Stimulated activated naive B cell treated with anti-CD40 and anti-IgM and Interleukin-4, amounts not matched to agents 10 μg/mL and 1 μg/mL and 100 μg/mL, for 72 hours (primary cell): Measurements from ENCODE around the gene NFATC4.
"Not testable (repeated sequence)": the region's sequence is repeated elsewhere in the genome, so short reads cannot be mapped to it uniquely, and the experiment has no call there.

ENCODE experiments used
- ATAC-seq, 2 donors: fragments of 150-1000 bp; cut with Tn5 transposase; replicated peaks; 2 replicates each; pipeline ENCODE4 v1.10.0; 2021; ENCODE audit warnings: moderate library complexity in 1 of 2
- DNase-seq: peaks from one replicate; pipeline ENCODE4 v3.0.0; 2021
- H3K27ac Mint-ChIP-seq: one replicate; pipeline ENCODE4 v1.8.0; 2022; ENCODE audit warnings: mild to moderate bottlenecking, mixed read lengths
- H3K27me3 Mint-ChIP-seq, 2 donors: one replicate each; pipeline ENCODE4 v1.8.0; 2022; ENCODE audit warnings: mixed read lengths in 2 of 2
- H3K36me3 Mint-ChIP-seq, 2 donors: one replicate each; pipeline ENCODE4 v1.8.0; 2022; ENCODE audit warnings: mixed read lengths in 2 of 2, mild to moderate bottlenecking in 1 of 2
- H3K4me1 Mint-ChIP-seq, 2 donors: one replicate each; pipeline ENCODE4 v1.8.0; 2022; ENCODE audit warnings: mixed read lengths in 2 of 2, mild to moderate bottlenecking in 1 of 2
- H3K4me3 Mint-ChIP-seq, 2 donors: one replicate each; pipeline ENCODE4 v1.8.0; 2022; ENCODE audit warnings: mild to moderate bottlenecking in 2 of 2, mixed read lengths in 2 of 2, moderate library complexity in 1 of 2
- H3K9me3 Mint-ChIP-seq, 2 donors: one replicate each; pipeline ENCODE4 v1.8.0; 2022; ENCODE audit warnings: mixed read lengths in 2 of 2, mild to moderate bottlenecking in 1 of 2

Gene NFATC4

DNA sequence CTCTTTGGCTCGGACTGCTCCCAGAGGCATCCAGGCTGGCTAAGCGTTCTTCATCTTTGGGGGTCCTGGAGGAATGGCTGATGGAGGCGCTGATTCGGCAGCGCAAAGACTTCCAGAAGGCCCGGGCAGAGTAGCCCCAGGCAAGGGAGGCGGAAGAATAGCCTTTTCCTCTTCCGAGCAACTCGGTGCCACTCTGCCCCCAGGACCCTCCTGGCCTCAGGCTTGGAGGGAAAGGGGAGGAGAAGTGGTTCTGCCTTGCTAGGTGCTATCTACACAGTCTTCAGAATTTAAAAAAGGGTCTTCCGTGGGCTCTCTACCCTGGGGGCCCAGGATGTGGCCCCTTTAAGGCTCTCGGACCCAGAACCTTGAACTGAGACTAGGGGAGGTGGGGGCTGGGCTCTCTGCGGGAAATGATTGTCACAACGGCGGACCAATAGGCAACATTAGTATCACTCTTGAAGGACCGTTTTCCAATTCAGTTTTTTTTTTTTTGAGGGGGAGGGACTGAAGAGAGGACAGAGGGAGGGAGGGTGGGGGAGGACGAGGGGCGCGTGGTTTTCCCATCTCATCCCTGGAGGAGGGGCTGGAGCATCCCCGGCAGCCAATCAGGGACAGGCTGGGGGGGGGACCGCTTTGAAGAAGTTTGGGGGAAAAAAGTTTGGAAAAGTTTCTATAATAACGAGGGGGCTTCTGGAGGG lies at the start of gene NFATC4:
NFATC4 (plus strand) TSS at position 671 of the 698 bp plus-strand sequence. CDS start 157 bp downstream, outside the sequence.
- peak; percentile 16 for DNase-seq
- Mint-ChIP-seq H3K36me3 (no peaks in the 10 kb centered on the region), H3K27me3 (peaks cover 5 to 12% of the 10 kb centered on the region in 2 donors), H3K9me3 (no peaks in the 10 kb centered on the region), H3K4me3 (peak within 1 kb of the TSS; percentile 78 to 80), H3K4me1 (peaks cover 26 to 38% of the 10 kb centered on the region in 2 donors), H3K27ac (peak within 1 kb of the TSS; percentile 88)
- ATAC-seq: peak; percentile 13 to 35

DNA sequence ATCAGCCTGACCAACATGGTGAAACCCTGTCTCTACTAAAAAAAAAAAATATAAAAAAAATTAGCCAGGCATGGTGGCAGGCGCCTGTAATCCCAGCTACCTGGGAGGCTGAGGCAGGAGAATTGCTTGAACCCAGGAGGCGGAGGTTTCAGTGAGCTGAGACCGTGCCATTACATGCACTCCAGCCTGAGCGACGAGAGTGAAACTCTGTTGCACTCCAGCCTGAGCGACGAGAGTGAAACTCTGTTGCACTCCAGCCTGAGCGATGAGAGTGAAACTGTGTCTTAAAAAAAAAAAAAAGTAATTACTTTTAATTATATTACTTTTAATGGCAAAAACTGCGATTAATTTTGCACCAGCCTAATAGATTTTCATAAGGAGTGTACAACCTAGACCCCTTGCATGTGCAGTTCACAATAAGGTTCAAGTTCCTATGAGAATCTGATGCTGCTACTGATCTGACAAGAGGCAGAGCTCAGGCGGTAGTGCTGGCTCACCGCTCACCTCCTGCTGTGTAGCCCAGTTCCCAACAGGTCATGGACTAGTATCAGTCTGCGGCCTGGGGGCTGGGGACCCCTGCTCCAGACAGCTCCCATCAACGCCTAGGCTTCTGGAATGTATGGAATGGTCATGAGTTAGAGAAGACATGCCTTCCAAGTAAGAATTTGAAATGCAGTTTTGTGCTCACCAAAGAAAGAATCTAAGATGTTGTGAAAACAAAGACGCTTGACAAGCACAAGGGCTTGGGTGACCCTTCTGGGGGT lies 46.6 kb upstream of the NFATC4 start:
- no peak overlapping the region for H3K4me3 Mint-ChIP-seq
- ATAC-seq (no peak), DNase-seq (no peak)
- no peak overlapping the region for H3K27ac Mint-ChIP-seq
- H3K27me3 Mint-ChIP-seq: peaks cover 22 to 28% of the 10 kb centered on the region in 2 donors
- H3K36me3 Mint-ChIP-seq: no peaks in the 10 kb centered on the region
- H3K4me1 Mint-ChIP-seq: peaks cover 4 to 6% of the 10 kb centered on the region in 2 donors
- no peaks in the 10 kb centered on the region for H3K9me3 Mint-ChIP-seq

DNA sequence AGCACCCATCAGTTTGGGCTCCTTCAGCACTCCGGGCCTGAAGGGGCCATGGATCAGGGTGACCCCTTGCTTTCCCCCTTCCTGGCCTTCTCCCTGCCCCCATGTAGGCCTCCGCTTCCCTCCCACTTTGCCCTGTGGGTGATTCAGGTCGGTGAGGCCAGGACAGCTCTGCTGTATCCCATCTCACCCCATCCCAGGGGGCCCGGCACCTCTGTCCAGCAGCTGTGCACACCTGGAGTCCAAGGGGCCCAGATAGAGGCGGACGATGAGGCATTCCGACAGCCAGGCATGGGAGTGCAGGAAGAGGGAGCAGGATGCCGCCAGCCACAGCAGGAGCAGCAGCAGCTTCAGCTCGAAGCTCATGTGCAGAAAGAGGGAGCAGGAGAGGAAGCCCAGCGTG lies 45.3 kb upstream of the NFATC4 start:
- no peaks in the 10 kb centered on the region for H3K9me3 Mint-ChIP-seq
- H3K4me1 Mint-ChIP-seq: no peaks in the 10 kb centered on the region
- H3K27ac Mint-ChIP-seq: no peak overlapping the region
- ATAC-seq: no peak
- DNase-seq: no peak
- H3K27me3 Mint-ChIP-seq: peaks cover 22 to 28% of the 10 kb centered on the region in 2 donors
- no peaks in the 10 kb centered on the region for H3K36me3 Mint-ChIP-seq
- no peak overlapping the region for H3K4me3 Mint-ChIP-seq

DNA sequence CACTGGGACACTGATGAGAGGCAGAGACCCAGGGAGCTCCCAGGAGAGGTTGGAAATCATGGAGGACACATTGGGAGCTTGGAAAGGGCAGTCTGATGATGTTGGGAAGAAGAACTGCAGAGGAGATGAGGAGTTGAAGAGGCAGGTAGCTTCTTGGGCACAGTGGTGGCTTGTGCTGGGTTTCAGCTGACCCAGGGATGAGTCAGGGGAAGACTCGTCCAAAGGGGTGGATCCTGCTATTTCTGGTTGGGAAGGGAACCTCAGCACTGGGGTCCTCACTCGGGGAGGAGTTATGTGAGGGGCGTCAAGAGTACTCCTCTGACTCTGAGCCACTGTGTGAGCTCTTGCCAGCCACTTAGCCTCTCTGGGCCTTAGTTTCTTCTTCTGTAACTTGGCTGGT lies 44.6 kb upstream of the NFATC4 start:
- DNase-seq (no peak), ATAC-seq (no peak)
- no peak overlapping the region for H3K27ac Mint-ChIP-seq
- peaks cover 0 to 1% of the 10 kb centered on the region in 2 donors for H3K4me1 Mint-ChIP-seq
- no peak overlapping the region for H3K4me3 Mint-ChIP-seq
- H3K36me3 Mint-ChIP-seq: no peaks in the 10 kb centered on the region
- H3K27me3 Mint-ChIP-seq: peaks cover 22 to 28% of the 10 kb centered on the region in 2 donors
- H3K9me3 Mint-ChIP-seq: no peaks in the 10 kb centered on the region

DNA sequence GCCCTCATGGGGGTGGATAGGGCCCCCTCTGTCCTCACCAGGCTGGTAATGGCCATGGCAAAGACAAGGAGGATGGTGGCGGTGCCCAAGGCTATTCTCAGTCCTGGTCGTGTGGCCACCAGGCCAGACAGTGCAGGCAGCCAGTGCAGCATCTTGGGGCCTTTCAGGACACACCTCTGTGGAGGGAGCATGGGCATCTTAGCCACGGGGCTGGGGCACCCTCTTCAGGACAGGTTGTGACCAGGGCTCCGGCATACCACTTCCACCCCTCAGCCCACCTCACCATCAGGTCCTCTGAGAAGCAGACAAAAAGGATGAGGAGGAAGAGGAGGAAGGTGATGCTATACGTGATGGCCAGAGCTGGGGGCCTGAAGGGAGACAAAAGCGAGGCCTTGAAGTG lies 44.0 kb upstream of the NFATC4 start:
- Mint-ChIP-seq H3K9me3 (no peaks in the 10 kb centered on the region), H3K27ac (no peak overlapping the region), H3K36me3 (no peaks in the 10 kb centered on the region), H3K27me3 (peaks cover 22 to 28% of the 10 kb centered on the region in 2 donors), H3K4me1 (peaks cover 0 to 1% of the 10 kb centered on the region in 2 donors), H3K4me3 (no peak overlapping the region)
- DNase-seq (no peak), ATAC-seq (peak in 1 of 2 donors; percentile 23)

DNA sequence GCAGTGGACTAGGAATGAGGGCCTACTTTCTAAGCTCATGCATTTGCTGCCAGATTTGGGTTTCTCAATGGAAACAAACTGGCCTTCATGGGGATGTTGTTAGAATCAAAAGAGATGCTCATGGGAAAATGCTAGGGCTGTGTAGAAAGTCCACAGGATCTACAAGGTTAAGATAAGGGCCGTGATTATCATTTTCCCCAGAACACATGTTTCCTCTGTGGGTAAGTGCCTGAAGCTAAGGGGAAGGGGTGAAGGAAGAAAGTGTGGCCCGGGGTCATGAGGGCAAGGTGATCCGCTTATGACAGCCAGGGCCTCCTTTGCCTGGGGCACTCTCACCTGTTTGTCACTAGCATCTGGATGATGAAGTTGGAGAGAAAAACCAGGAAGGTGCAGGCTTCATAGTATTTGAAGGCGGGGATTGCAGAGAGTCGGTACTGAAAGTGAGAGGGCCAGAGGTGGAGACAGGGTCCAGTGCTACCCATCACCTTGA lies 42.9 kb upstream of the NFATC4 start:
- ATAC-seq: no peak
- Mint-ChIP-seq H3K27me3 (peaks cover 13 to 20% of the 10 kb centered on the region in 2 donors), H3K4me1 (peaks cover 0 to 2% of the 10 kb centered on the region in 2 donors)

DNA sequence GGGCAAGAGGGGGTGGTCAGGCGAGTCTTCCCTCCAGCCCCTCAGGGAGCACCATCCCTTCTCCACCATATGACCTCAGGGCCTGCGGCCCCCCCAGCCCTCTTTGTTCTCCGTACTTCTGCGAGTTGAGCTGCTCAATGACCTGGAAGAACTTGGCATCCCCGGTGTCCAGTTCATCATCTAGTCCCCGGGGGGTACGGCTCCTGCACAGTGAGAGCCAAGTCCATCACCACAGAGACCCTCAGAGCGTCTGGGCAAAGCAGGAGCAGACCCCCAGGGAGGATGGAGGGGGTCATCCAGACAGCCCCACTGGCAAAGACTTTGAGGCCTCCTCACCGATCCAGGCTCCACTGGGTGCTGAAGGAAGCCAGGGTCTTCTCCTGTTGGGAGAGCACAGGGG lies 42.0 kb upstream of the NFATC4 start:
- no peak overlapping the region for H3K4me3 Mint-ChIP-seq
- H3K36me3 Mint-ChIP-seq: no peaks in the 10 kb centered on the region
- no peaks in the 10 kb centered on the region for H3K9me3 Mint-ChIP-seq
- ATAC-seq: no peak
- peaks cover 0 to 3% of the 10 kb centered on the region in 2 donors for H3K4me1 Mint-ChIP-seq
- no peak for DNase-seq
- no peak overlapping the region for H3K27ac Mint-ChIP-seq
- H3K27me3 Mint-ChIP-seq: peaks cover 9 to 16% of the 10 kb centered on the region in 2 donors

More for the DNA sequence above, 42.9 kb upstream of the NFATC4 start:
- H3K4me3 Mint-ChIP-seq: no peak overlapping the region
- no peak for DNase-seq
- no peak overlapping the region for H3K27ac Mint-ChIP-seq
- H3K36me3 Mint-ChIP-seq: no peaks in the 10 kb centered on the region
- H3K9me3 Mint-ChIP-seq: no peaks in the 10 kb centered on the region

DNA sequence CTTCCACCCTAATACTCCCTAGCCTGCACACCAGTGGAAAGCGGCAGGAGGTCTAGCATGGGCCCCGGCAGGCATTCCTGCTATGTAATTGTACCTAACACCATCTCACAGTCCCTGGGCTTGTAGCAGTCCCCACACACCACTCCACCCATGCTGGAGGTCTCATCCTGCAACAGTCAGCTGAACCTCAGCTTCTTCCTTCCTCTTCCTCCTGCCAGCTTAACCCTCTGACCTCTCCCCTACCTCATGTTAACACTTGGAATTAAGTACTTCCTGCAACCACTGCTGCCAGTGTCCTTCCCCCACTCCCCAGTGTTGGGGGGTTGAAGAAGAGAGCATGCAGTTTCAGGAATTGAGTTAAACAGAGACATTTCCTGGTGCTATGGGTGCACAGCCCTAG lies 40.7 kb upstream of the NFATC4 start:
- Mint-ChIP-seq H3K9me3 (no peaks in the 10 kb centered on the region), H3K4me1 (peaks cover 6 to 8% of the 10 kb centered on the region in 2 donors), H3K27ac (no peak overlapping the region), H3K36me3 (no peaks in the 10 kb centered on the region), H3K4me3 (no peak overlapping the region), H3K27me3 (peaks cover 13 to 15% of the 10 kb centered on the region in 2 donors)
- no peak for ATAC-seq
- no peak for DNase-seq

DNA sequence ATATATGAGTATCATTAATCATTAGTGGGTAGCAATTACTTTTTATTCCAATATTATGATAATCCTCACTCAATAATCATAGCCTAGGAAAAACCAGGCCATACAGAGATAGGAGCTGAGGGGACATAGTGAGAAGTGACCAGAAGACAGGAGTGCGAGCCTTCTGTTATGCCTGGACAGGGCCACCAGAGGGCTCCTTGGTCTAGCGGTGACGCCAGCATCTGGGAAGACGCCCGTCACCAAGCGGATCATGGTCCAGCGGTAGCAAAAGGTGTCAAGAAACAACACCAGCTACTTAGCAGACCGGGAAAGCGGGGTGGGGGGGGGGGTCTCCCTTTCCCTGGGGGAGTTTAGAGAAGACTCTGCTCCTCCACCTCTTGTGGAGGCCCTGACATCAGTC lies 40.1 kb upstream of the NFATC4 start:
- peaks cover 10 to 14% of the 10 kb centered on the region in 2 donors for H3K4me1 Mint-ChIP-seq
- not testable (repeated sequence) for DNase-seq, H3K4me3 Mint-ChIP-seq, ATAC-seq, H3K36me3 Mint-ChIP-seq, H3K9me3 Mint-ChIP-seq, H3K27ac Mint-ChIP-seq
- peaks cover 12 to 16% of the 10 kb centered on the region in 2 donors for H3K27me3 Mint-ChIP-seq

DNA sequence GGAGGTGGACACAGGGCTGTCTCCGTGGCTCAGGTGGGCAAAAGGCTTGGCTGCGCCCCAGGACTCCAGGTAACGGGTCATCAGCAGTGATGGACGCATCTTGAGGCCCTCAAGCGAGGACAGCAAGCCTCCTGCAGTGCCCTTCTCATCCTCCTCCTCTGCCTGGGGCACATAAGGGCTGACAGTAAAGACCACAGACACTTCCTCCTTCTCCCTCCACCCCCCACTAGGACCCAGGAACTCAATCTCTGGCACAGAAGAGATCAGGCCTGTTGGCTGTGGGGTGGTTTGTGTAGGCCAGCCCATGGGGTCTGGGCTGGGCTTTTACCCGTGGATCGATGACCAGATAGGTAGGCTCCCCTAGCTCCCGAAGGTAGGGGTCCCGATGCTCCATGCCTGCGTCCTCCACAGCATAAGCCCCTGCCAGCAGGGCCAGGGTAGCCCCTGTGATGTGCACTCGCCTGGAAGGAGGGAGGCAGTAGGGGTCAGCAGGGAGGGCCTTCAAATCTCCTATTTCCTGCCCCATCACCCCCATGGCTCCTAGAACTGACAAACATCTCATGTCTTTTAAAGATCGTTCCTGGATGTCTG lies 38.8 kb upstream of the NFATC4 start:
- H3K4me1 Mint-ChIP-seq: peaks cover 14 to 25% of the 10 kb centered on the region in 2 donors
- peaks cover 11 to 25% of the 10 kb centered on the region in 2 donors for H3K27me3 Mint-ChIP-seq
- H3K4me3 Mint-ChIP-seq: no peak overlapping the region
- DNase-seq (no peak), ATAC-seq (no peak)
- H3K9me3 Mint-ChIP-seq: no peaks in the 10 kb centered on the region
- no peaks in the 10 kb centered on the region for H3K36me3 Mint-ChIP-seq
- H3K27ac Mint-ChIP-seq: no peak overlapping the region

DNA sequence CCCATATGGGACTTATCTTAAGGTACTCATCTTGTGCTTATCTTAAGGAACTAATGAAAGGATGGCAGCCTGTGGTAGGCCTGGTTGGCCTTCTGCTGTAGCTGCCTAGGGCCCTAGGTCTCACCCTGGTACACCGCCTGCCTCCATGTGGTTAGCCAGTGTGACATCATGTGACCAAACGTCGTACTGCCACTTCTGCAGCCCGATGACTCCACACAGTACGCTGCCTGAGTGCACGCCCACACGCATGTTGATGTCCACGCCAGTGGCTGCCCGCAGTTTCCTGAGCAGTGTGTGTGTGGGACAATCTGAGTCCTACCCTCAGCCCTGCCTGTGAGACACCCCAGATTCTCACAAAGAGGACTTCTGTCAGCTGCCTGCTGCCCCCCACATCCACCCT lies 38.2 kb upstream of the NFATC4 start:
- Mint-ChIP-seq H3K9me3 (no peaks in the 10 kb centered on the region), H3K27me3 (peaks cover 9 to 31% of the 10 kb centered on the region in 2 donors), H3K4me1 (peaks cover 18 to 30% of the 10 kb centered on the region in 2 donors), H3K27ac (no peak overlapping the region), H3K36me3 (no peaks in the 10 kb centered on the region), H3K4me3 (no peak overlapping the region)
- ATAC-seq (no peak), DNase-seq (no peak)

DNA sequence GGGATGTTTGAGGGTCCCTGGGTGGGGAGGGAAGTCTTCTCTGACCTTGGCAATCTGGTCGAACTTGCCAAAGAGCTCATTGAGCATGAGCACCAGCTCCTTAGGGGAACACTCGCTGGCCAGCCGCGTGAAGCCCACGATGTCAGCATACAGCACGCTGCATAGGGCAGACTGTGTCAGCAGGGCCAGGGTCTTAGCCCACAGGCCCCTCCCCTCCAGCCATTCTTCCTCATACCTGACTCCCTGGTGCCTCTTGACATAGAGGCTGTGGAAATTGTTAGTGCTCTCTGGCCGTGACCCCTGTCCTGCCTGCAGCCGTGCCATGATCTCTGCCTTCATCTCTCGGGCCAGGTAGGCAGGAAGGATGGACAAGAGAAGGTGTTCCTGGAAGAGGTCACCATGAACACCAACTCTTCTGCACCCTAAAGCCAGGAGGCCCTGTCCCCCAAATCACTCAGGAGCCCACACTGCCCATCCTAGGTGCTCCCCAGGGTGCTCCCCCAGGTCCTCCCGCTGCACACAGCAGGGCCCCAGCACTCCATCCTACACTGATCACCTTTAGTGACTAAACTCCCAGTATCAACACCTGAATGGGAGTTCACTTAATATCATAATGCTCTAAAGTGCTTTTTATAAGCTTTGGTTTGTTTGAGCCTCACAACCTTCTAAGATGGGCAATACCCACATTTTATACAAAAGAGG lies 36.9 kb upstream of the NFATC4 start:
- DNase-seq: no peak
- Mint-ChIP-seq H3K27ac (no peak overlapping the region), H3K9me3 (no peaks in the 10 kb centered on the region), H3K27me3 (peaks cover 16 to 39% of the 10 kb centered on the region in 2 donors), H3K36me3 (peaks cover under 1 to 8% of the 10 kb centered on the region in 2 donors), H3K4me1 (peaks cover 24 to 38% of the 10 kb centered on the region in 2 donors), H3K4me3 (no peak overlapping the region)
- no peak for ATAC-seq

DNA sequence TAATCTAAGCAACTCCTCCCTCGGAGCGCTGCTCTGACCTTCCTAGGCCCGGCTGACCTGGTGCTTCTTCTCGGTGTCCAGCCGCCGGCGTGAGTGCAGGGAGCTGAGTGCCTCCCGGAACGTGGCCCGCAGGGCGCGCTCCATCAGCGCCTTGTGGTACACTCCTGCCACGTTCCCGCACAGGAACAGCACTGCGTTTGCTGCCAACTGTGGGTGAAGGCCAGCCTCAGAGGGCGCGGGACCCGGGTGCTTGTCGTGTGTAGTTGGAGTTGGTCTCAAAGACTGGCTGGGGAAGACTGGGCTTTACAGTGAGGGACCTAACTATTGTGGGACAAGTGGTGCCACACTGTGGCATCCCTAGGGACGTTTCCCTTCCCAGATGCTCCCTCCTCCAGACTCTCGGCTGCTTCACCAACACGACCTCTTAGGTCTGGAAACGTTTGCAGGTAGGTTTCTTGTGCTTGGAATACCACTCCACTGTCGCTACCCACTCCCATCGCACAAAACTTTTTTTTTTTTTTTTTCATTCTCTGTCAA lies 36.2 kb upstream of the NFATC4 start:
- Mint-ChIP-seq H3K9me3 (no peaks in the 10 kb centered on the region), H3K36me3 (peaks cover 4 to 13% of the 10 kb centered on the region in 2 donors), H3K27me3 (peaks cover 16 to 39% of the 10 kb centered on the region in 2 donors), H3K4me1 (peaks cover 24 to 38% of the 10 kb centered on the region in 2 donors), H3K4me3 (peak overlapping the region; percentile 82 to 87), H3K27ac (peak overlapping the region; percentile 77)
- ATAC-seq (no peak), DNase-seq (no peak)
